Stimulated activated CD8-positive, alpha-beta memory T cell treated with anti-CD3 and anti-CD28 coated beads, Interleukin-12 subunit alpha, Interleukin-12 subunit beta, amount 100 ng/mL, for 4 hours (primary cell): ENCODE data around the gene MPV17.

Experiments
- DNase-seq: peaks from one replicate; pipeline ENCODE4 v3.0.0-alpha.2; 2020; ENCODE audit warnings: low read depth

MPV17 gene

DNA sequence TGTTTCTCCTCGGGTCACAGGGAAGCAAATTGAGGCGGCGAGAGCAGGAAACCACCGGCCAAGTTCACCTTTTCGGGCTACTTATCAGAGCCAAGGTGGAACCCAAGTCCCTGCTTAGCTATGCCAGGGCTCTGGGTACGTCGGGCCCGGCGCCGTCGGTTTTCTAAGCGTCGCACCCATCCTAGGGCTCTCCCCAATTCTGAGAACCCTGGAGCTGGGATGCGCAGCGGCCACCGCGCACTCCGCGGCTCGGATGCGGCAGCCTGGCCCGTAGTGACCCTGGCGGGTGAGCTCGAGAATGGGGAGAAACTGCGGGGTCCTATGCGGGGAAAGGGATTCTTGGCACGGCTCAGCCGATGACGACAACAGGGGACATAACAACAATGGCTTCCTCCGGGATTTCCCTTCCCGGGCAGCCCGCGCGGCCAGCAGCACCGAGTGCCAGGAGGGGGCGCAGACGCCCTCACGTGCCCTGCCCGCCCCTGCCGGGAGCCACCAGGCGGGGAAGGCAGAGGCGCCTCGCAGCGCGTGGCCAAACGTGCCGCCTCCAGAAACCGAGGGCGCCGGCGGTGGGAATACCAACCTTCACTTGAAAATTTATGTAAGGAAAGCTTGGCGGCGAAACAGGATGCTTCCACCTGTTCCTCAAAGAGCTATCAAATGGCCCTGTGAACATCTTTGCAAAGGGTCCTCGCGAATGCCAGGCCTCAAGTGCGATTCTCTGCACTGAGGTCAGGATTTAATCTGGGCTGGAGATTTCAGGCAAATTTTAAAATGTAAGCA lies 58.0 kb downstream of the MPV17 start:
- DNase-seq = peak; percentile 37

DNA sequence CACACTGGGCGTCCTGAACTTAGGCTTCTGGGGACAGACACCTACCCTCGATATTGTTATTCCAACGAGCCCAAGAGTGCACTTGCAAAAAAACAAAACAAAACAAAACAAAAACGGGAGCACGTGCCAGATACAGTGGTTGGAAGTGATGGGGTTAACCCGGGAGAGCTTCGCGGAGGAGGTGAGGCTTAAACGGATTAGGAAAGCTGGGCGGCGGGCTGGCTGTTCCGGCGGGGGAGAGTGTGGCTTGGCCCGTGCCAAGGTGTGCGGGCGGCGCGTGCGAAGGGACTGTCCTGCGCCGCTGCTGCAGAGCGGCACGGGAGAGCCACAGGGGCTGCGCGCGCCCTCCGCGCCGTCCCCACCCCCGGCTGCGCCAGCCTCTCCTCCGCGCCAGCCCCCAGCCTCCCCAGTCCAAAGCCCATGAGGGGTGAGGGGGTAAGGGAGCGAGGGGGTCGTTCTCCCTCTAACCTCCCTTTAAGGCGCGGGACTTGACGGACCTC lies 58.6 kb downstream of the MPV17 start:
- no peak for DNase-seq

- DNase-seq = no peak
Measured at GRCh38 chr2:27263287-27264252, 59.3 kb downstream of the MPV17 start.

GRCh38 chr2:27262379-27263286 lies 60.3 kb downstream of the MPV17 start, which contains the start of gene SLC30A3:
TSS of gene SLC30A3 (minus strand) at chr2:27263047. CDS start at chr2:27262906, 141 bp downstream.
- DNase-seq = peak; percentile 50

- DNase-seq = no peak
Measured at GRCh38 chr2:27261926-27262298, 61.0 kb downstream of the MPV17 start.

- no peak for DNase-seq
Measured at GRCh38 chr2:27261241-27261925, 61.5 kb downstream of the MPV17 start.
